ENCODE data around the gene PGR. TPM values are rescaled to one million over a fixed set of nuclear protein-coding genes. Genes with fewer than 3 reads are reported as not detected.

The PGR gene
- total RNA-seq, 1 donor from 2014 or later, result under 0.01 TPM

- no peak for TF ChIP-seq CTCF (IDR thresholded peaks at IDR 0.05; ENCODE audit: insufficient read depth, low read length, poor library complexity, severe bottlenecking)
Measured at GRCh38 chr11:101138245-101138930, 8.8 kb upstream of the PGR start.

GRCh38 chr11:101133190-101133589 is 3.6 kb upstream of the PGR start:
- DNase-seq (ENCODE audit: low read depth), result no peak
- no peak for TF ChIP-seq CTCF (IDR thresholded peaks at IDR 0.05; ENCODE audit: insufficient read depth, low read length, poor library complexity, severe bottlenecking)

More at GRCh38 chr11:101138245-101138930, 8.8 kb upstream of the PGR start:
- Histone ChIP-seq H3K27me3 (ENCODE audit: control insufficient read depth, insufficient read depth, low read length) (no peaks in the 10 kb centered on the region), H3K36me3 (ENCODE audit: control insufficient read depth, insufficient read depth, low read length) (no peaks in the 10 kb centered on the region), H3K4me3 (ENCODE audit: low read depth, low read length) (no peak overlapping the region)
- DNase-seq (ENCODE audit: low read depth), result no peak

GRCh38 chr11:101128571-101129202 is 926 bp downstream of the PGR start:
- H3K27me3 ChIP-seq (ENCODE audit: control insufficient read depth, insufficient read depth, low read length), result peaks cover 33% of the 10 kb centered on the region
- TF ChIP-seq CTCF (IDR thresholded peaks at IDR 0.05; ENCODE audit: insufficient read depth, low read length, poor library complexity, severe bottlenecking), result no peak
- no peak for DNase-seq (ENCODE audit: low read depth)
- H3K4me3 ChIP-seq (ENCODE audit: low read depth, low read length), result no peak overlapping the region
- H3K36me3 ChIP-seq (ENCODE audit: control insufficient read depth, insufficient read depth, low read length), result no peaks in the 10 kb centered on the region

More at GRCh38 chr11:101133190-101133589, 3.6 kb upstream of the PGR start:
- Histone ChIP-seq H3K36me3 (ENCODE audit: control insufficient read depth, insufficient read depth, low read length) (no peaks in the 10 kb centered on the region), H3K4me3 (ENCODE audit: low read depth, low read length) (no peak overlapping the region), H3K27me3 (ENCODE audit: control insufficient read depth, insufficient read depth, low read length) (peaks cover 17% of the 10 kb centered on the region)

GRCh38 chr11:101127699-101128570 is 1.7 kb downstream of the PGR start:
- no peak for TF ChIP-seq CTCF (IDR thresholded peaks at IDR 0.05; ENCODE audit: insufficient read depth, low read length, poor library complexity, severe bottlenecking)
- DNase-seq (ENCODE audit: low read depth), result no peak
- no peaks in the 10 kb centered on the region for H3K36me3 ChIP-seq (ENCODE audit: control insufficient read depth, insufficient read depth, low read length)
- peaks cover 33% of the 10 kb centered on the region for H3K27me3 ChIP-seq (ENCODE audit: control insufficient read depth, insufficient read depth, low read length)
- peak overlapping the region; percentile 45 for H3K4me3 ChIP-seq (ENCODE audit: low read depth, low read length)

- no peak for TF ChIP-seq CTCF (IDR thresholded peaks at IDR 0.05; ENCODE audit: insufficient read depth, low read length, poor library complexity, severe bottlenecking)
- no peak for DNase-seq (ENCODE audit: low read depth)
- Histone ChIP-seq H3K4me3 (ENCODE audit: low read depth, low read length) (peak overlapping the region; percentile 45), H3K27me3 (ENCODE audit: control insufficient read depth, insufficient read depth, low read length) (peaks cover 33% of the 10 kb centered on the region), H3K36me3 (ENCODE audit: control insufficient read depth, insufficient read depth, low read length) (no peaks in the 10 kb centered on the region)
Measured at GRCh38 chr11:101127197-101127698, 2.4 kb downstream of the PGR start.

Measured in kidney epithelial cell (primary cell).